HUES6 (cell line): Measurements from ENCODE around the gene TACC2.
A peak's percentile ranks its signal among the peaks of the same experiment; 100 is the strongest.

Source experiments
- H3K27ac ChIP-seq: 2 replicates; pipeline ENCODE4 v1.7.0; 2013; ENCODE audit warnings: low read depth, mild to moderate bottlenecking, low read length, inconsistent platforms
- H3K27me3 ChIP-seq: 2 replicates; pipeline ENCODE4 v1.6.1; 2013; ENCODE audit warnings: low read length; ENCODE audit not compliant: control insufficient read depth, insufficient read depth
- H3K36me3 ChIP-seq: 2 replicates; pipeline ENCODE4 v1.6.1; 2013; ENCODE audit warnings: low read length; ENCODE audit not compliant: control insufficient read depth, insufficient read depth
- H3K4me1 ChIP-seq: 2 replicates; pipeline ENCODE4 v1.6.1; 2013; ENCODE audit warnings: low read length; ENCODE audit not compliant: control insufficient read depth, insufficient read depth
- H3K4me3 ChIP-seq: 2 replicates; pipeline ENCODE4 v1.5.1; 2013; ENCODE audit warnings: low read depth, low read length
- H3K9ac ChIP-seq: one replicate; pipeline ENCODE4 v1.6.1; 2013; ENCODE audit warnings: mild to moderate bottlenecking, low read length
- H3K9me3 ChIP-seq: 2 replicates; pipeline ENCODE4 v1.6.1; 2013; ENCODE audit warnings: low read depth, low read length; ENCODE audit not compliant: control insufficient read depth, insufficient read depth

Gene TACC2

GRCh38 chr10:122051609-122052385, 62.8 kb downstream of the TACC2 start:
- peaks cover 18% of the 10 kb centered on the region for H3K4me1 ChIP-seq
- no peak overlapping the region for H3K27ac ChIP-seq
- H3K4me3 ChIP-seq = no peak overlapping the region
- H3K36me3 ChIP-seq = no peaks in the 10 kb centered on the region
- H3K27me3 ChIP-seq = no peaks in the 10 kb centered on the region
- no peak overlapping the region for H3K9ac ChIP-seq
- H3K9me3 ChIP-seq = no peaks in the 10 kb centered on the region

GRCh38 chr10:122052701-122053100, 63.7 kb downstream of the TACC2 start:
- Histone ChIP-seq H3K9me3 (no peaks in the 10 kb centered on the region), H3K27me3 (no peaks in the 10 kb centered on the region), H3K9ac (no peak overlapping the region), H3K4me3 (no peak overlapping the region), H3K27ac (no peak overlapping the region), H3K36me3 (no peaks in the 10 kb centered on the region), H3K4me1 (peaks cover 16% of the 10 kb centered on the region)

- H3K27ac ChIP-seq = no peak overlapping the region
- no peaks in the 10 kb centered on the region for H3K9me3 ChIP-seq
- H3K4me3 ChIP-seq = no peak overlapping the region
- H3K4me1 ChIP-seq = peaks cover 12% of the 10 kb centered on the region
- H3K9ac ChIP-seq = no peak overlapping the region
- H3K27me3 ChIP-seq = no peaks in the 10 kb centered on the region
- H3K36me3 ChIP-seq = no peaks in the 10 kb centered on the region
Measured at GRCh38 chr10:122053314-122053713, 64.4 kb downstream of the TACC2 start.

- Histone ChIP-seq H3K27me3 (no peaks in the 10 kb centered on the region), H3K36me3 (no peaks in the 10 kb centered on the region), H3K9ac (no peak overlapping the region), H3K4me3 (no peak overlapping the region), H3K9me3 (no peaks in the 10 kb centered on the region), H3K4me1 (peaks cover 9% of the 10 kb centered on the region), H3K27ac (no peak overlapping the region)
Measured at GRCh38 chr10:122054048-122055025, 65.4 kb downstream of the TACC2 start.

- no peaks in the 10 kb centered on the region for H3K36me3 ChIP-seq
- no peak overlapping the region for H3K27ac ChIP-seq
- H3K9me3 ChIP-seq = no peaks in the 10 kb centered on the region
- no peak overlapping the region for H3K4me3 ChIP-seq
- no peaks in the 10 kb centered on the region for H3K27me3 ChIP-seq
- peaks cover 13% of the 10 kb centered on the region for H3K4me1 ChIP-seq
- H3K9ac ChIP-seq = no peak overlapping the region
Measured at GRCh38 chr10:122055252-122055651, 66.3 kb downstream of the TACC2 start.

- no peaks in the 10 kb centered on the region for H3K27me3 ChIP-seq
- no peaks in the 10 kb centered on the region for H3K36me3 ChIP-seq
- no peak overlapping the region for H3K27ac ChIP-seq
- no peak overlapping the region for H3K4me3 ChIP-seq
- no peaks in the 10 kb centered on the region for H3K9me3 ChIP-seq
- H3K4me1 ChIP-seq = peaks cover 10% of the 10 kb centered on the region; the same call in 1 of the 2 replicates
- no peak overlapping the region for H3K9ac ChIP-seq
Measured at GRCh38 chr10:122056431-122057094, 67.6 kb downstream of the TACC2 start.

- H3K4me1 ChIP-seq = peaks cover 11% of the 10 kb centered on the region
Measured at GRCh38 chr10:122057841-122058413, 69.0 kb downstream of the TACC2 start.

GRCh38 chr10:122060250-122060649, 71.3 kb downstream of the TACC2 start:
- Histone ChIP-seq H3K27me3 (no peaks in the 10 kb centered on the region), H3K27ac (no peak overlapping the region), H3K4me1 (peaks cover 16% of the 10 kb centered on the region), H3K36me3 (no peaks in the 10 kb centered on the region), H3K9me3 (no peaks in the 10 kb centered on the region), H3K4me3 (no peak overlapping the region), H3K9ac (no peak overlapping the region)

More at GRCh38 chr10:122057841-122058413, 69.0 kb downstream of the TACC2 start:
- no peak overlapping the region for H3K4me3 ChIP-seq
- H3K27ac ChIP-seq = no peak overlapping the region
- no peaks in the 10 kb centered on the region for H3K9me3 ChIP-seq
- H3K27me3 ChIP-seq = no peaks in the 10 kb centered on the region
- H3K9ac ChIP-seq = no peak overlapping the region
- no peaks in the 10 kb centered on the region for H3K36me3 ChIP-seq

- H3K36me3 ChIP-seq = no peaks in the 10 kb centered on the region
- H3K4me3 ChIP-seq = no peak overlapping the region
- H3K27me3 ChIP-seq = no peaks in the 10 kb centered on the region
- H3K4me1 ChIP-seq = peaks cover 16% of the 10 kb centered on the region
- H3K9ac ChIP-seq = peak overlapping the region; percentile 9
- no peaks in the 10 kb centered on the region for H3K9me3 ChIP-seq
- H3K27ac ChIP-seq = 0 out of 2 replicates have a peak overlapping the region, but pooled peaks have one; percentile 8
Measured at GRCh38 chr10:122062831-122063674, 74.1 kb downstream of the TACC2 start.
